Liver (tissue), 9 donors: ENCODE data around the gene LIM2. TPM values are rescaled to one million over a fixed set of nuclear protein-coding genes. Genes with fewer than 3 reads are reported as not detected.

ENCODE experiments used
- DNase-seq: peaks from one replicate; pipeline ENCODE4 v3.0.0-alpha.2; 2017; ENCODE audit warnings: low spot score
- H3K27ac ChIP-seq, 2 donors: one replicate each; pipeline ENCODE4 v1.7.0; 2013; ENCODE audit warnings: inconsistent platforms in 2 of 2, low read length in 2 of 2, control low read depth in 1 of 2, low read depth in 1 of 2, mild to moderate bottlenecking in 1 of 2
- H3K27me3 ChIP-seq, 4 donors: one replicate each; pipeline versions ENCODE4 v1.6.1 to v1.7.0; 2013; ENCODE audit warnings: low read length in 3 of 4, inconsistent platforms in 1 of 4, mild to moderate bottlenecking in 1 of 4, moderate library complexity in 1 of 4; ENCODE audit not compliant: control insufficient read depth in 4 of 4, insufficient read depth in 4 of 4
- H3K36me3 ChIP-seq, 4 donors: one replicate each; pipeline versions ENCODE4 v1.6.1 to v1.7.0; 2013; ENCODE audit warnings: low read length in 3 of 4, mild to moderate bottlenecking in 3 of 4, low read depth in 1 of 4, moderate library complexity in 1 of 4; ENCODE audit not compliant: control insufficient read depth in 4 of 4, insufficient read depth in 3 of 4
- H3K4me1 ChIP-seq, 4 donors: one replicate each; pipeline versions ENCODE4 v1.6.1 to v1.7.0; 2013; ENCODE audit warnings: low read length in 3 of 4, mild to moderate bottlenecking in 3 of 4, moderate library complexity in 1 of 4; ENCODE audit not compliant: control insufficient read depth in 4 of 4, insufficient read depth in 4 of 4
- H3K4me3 ChIP-seq, 3 donors: one replicate each; pipeline versions ENCODE4 v1.6.1 to v1.7.0; 2013; ENCODE audit warnings: low read length in 3 of 3, control low read depth in 1 of 3, low read depth in 1 of 3, mild to moderate bottlenecking in 1 of 3
- H3K9ac ChIP-seq, 2 donors: one replicate each; pipeline ENCODE4 v1.7.0; 2013; ENCODE audit warnings: low read length in 2 of 2, mild to moderate bottlenecking in 2 of 2, moderate library complexity in 2 of 2, control low read depth in 1 of 2, low read depth in 1 of 2
- H3K9me3 ChIP-seq, 4 donors: one replicate each; pipeline versions ENCODE4 v1.6.1 to v1.7.0; 2013; ENCODE audit warnings: low read length in 3 of 4; ENCODE audit not compliant: control insufficient read depth in 4 of 4
- EGR1 ChIP-seq, 2 donors: IDR thresholded peaks; 2 replicates each; pipeline ENCODE4 v1.6.1; 2016 to 2018; ENCODE audit warnings: antibody characterized with exemption in 2 of 2, low read depth in 2 of 2
- FOXA1 ChIP-seq: IDR thresholded peaks from 2 replicates; pipeline ENCODE4 v1.6.1; 2016; ENCODE audit warnings: antibody characterized with exemption
- FOXA2 ChIP-seq: IDR thresholded peaks from 2 replicates; pipeline ENCODE4 v1.6.1; 2016; ENCODE audit warnings: antibody characterized with exemption
- GABPA ChIP-seq, 2 donors: IDR thresholded peaks in 1 of 2; conservative IDR thresholded peaks in 1 of 2; 2 replicates each; pipeline ENCODE4 v1.6.1; 2016; ENCODE audit warnings: antibody characterized with exemption in 2 of 2, mild to moderate bottlenecking in 1 of 2, moderate library complexity in 1 of 2
- HNF4A ChIP-seq, 2 donors: conservative IDR thresholded peaks; 2 replicates each; pipeline ENCODE4 v1.6.1; 2016; ENCODE audit warnings: antibody characterized with exemption in 2 of 2, mild to moderate bottlenecking in 2 of 2
- HNF4G ChIP-seq: IDR thresholded peaks from 2 replicates; pipeline ENCODE4 v1.6.1; 2016; ENCODE audit warnings: antibody characterized with exemption
- JUND ChIP-seq, 2 donors: IDR thresholded peaks; 2 replicates each; pipeline ENCODE4 v1.6.1; 2016; ENCODE audit warnings: antibody characterized with exemption in 2 of 2
- NR2F2 ChIP-seq: IDR thresholded peaks from 2 replicates; pipeline ENCODE4 v1.6.1; 2016; ENCODE audit warnings: antibody characterized with exemption
- RAD21 ChIP-seq, 2 donors: IDR thresholded peaks; 2 replicates each; pipeline ENCODE4 v1.6.1; 2016; ENCODE audit warnings: antibody characterized with exemption in 2 of 2, mild to moderate bottlenecking in 2 of 2
- RXRA ChIP-seq, 2 donors: IDR thresholded peaks; 2 replicates each; pipeline ENCODE4 v1.6.1; 2017 to 2018; ENCODE audit warnings: antibody characterized with exemption in 2 of 2, mild to moderate bottlenecking in 1 of 2
- SP1 ChIP-seq: IDR thresholded peaks from 2 replicates; pipeline ENCODE4 v1.6.1; 2018; ENCODE audit warnings: antibody characterized with exemption, mild to moderate bottlenecking
- TAF1 ChIP-seq: conservative IDR thresholded peaks from 2 replicates; pipeline ENCODE4 v1.6.1; 2016; ENCODE audit warnings: antibody characterized with exemption, mild to moderate bottlenecking
- YY1 ChIP-seq: IDR thresholded peaks from 2 replicates; pipeline ENCODE4 v1.6.1; 2016; ENCODE audit warnings: antibody characterized with exemption, mild to moderate bottlenecking
- WGBS: extraction: QIAGEN DNeasy Blood & Tissue Kit; methylation state at CpG from one replicate; pipeline ENCODE4 v1.1.7; 2013; 5-methylcytosine and 5-hydroxymethylcytosine counted together
- polyA plus RNA-seq, 2 donors: library from polyadenylated mRNA; stranded (reverse) in 1 of 2; unstranded in 1 of 2; fragments of 200-250 nt in 1 of 2; fragments of >200 nt in 1 of 2; fragmentation: Nextera tagmentation in 1 of 2; extraction: Ambion mirVana in 1 of 2; gene quantifications; one replicate each; pipeline versions ENCODE4 v1.2.1 to v1.2.3, GENCODE V29; 2013 to 2015
- total RNA-seq, 2 donors: library from RNA; depleted of rRNA; stranded (reverse); fragments of >200 nt; gene quantifications; one replicate each; pipeline ENCODE4 v1.2.3, GENCODE V29; 2014
- TF ChIP-seq, protein P1 (sequence below): fragments of 150-350 bp; IDR thresholded peaks from 2 replicates; pipeline ENCODE4 v1.5.1; 2017; ENCODE audit warnings: improper control_type of control experiment, low read depth, low read length; ENCODE audit not compliant: missing input control
- TF ChIP-seq, protein P2 (sequence below): IDR thresholded peaks from 2 replicates; pipeline ENCODE4 v1.6.1; 2016; ENCODE audit warnings: antibody characterized with exemption
- TF ChIP-seq, protein P3 (sequence below): IDR thresholded peaks from 2 replicates; pipeline ENCODE4 v1.6.1; 2016; ENCODE audit warnings: antibody characterized with exemption
- TF ChIP-seq, protein P4 (sequence below): IDR thresholded peaks from 2 replicates; pipeline ENCODE4 v1.6.1; 2016; ENCODE audit warnings: antibody characterized with exemption
- TF ChIP-seq, protein P5 (sequence below): IDR thresholded peaks from 2 replicates; pipeline ENCODE4 v1.6.1; 2016; ENCODE audit warnings: antibody characterized with exemption, mild to moderate bottlenecking
- donor health status: healthy.
- donor health status: healthy.
- donor health status: healthy.
- donor health status: healthy.
- donor health status: healthy.

The LIM2 gene
- total and polyA plus RNA-seq, 4 donors = not detected

DNA sequence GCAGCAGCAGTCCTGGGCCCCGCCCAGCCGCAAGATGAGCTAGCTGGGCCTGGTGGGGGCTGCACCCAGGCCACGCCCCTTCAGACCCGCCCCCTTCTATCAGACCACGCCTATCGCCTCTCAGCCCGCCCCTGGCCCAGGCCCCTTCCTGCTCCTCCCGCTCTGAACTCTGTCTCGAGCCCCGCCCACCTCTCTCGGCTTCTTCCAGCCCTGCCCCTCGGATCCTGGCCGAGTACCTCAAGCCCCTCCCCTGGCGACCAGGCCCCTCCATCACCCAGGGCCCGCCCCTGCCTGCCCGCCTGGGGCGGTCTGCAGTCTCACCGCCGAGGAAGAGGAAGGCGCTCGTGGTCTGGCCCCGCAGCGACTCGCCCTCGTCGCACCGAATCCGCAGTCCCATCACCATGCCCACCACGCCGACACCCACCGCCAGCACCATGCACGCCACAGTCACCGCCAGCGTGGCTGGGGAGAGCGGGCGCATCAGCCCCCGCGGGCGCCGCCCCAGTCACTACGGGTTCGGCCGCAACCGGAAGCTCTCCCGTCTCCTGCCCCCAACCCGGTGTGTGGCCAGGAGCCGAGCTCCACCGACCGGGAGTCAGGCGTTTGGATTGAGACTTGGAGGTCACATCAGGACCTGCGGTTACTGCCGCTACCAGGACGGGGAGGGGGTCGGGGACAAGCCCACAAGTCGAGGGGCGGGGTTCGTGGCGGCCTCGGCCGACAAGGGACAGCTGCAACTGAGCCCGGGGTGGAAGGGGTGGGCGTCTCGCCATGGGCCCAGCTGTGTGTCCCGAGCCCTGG lies 20.0 kb downstream of the LIM2 start:
- Histone ChIP-seq H3K4me1 (peaks cover 0 to 39% (median 24%) of the 10 kb centered on the region in 4 donors), H3K27me3 (no peaks in the 10 kb centered on the region), H3K9me3 (no peaks in the 10 kb centered on the region), H3K9ac (peak overlapping the region; percentile 86 to 98), H3K27ac (peak overlapping the region; percentile 98 to 99), H3K4me3 (peak overlapping the region; percentile 71 to 82 (median 78)), H3K36me3 (no peaks in the 10 kb centered on the region)
- TF ChIP-seq, protein P1, sequence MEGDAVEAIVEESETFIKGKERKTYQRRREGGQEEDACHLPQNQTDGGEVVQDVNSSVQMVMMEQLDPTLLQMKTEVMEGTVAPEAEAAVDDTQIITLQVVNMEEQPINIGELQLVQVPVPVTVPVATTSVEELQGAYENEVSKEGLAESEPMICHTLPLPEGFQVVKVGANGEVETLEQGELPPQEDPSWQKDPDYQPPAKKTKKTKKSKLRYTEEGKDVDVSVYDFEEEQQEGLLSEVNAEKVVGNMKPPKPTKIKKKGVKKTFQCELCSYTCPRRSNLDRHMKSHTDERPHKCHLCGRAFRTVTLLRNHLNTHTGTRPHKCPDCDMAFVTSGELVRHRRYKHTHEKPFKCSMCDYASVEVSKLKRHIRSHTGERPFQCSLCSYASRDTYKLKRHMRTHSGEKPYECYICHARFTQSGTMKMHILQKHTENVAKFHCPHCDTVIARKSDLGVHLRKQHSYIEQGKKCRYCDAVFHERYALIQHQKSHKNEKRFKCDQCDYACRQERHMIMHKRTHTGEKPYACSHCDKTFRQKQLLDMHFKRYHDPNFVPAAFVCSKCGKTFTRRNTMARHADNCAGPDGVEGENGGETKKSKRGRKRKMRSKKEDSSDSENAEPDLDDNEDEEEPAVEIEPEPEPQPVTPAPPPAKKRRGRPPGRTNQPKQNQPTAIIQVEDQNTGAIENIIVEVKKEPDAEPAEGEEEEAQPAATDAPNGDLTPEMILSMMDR = peak; percentile 1
- TF ChIP-seq EGR1 (IDR thresholded peaks at IDR 0.05; ENCODE audit: low read depth in 2 of 2) (peak; percentile 33 to 40), TAF1 (peak; percentile 25), FOXA2 (no peak), SP1 (peak; percentile 91), HNF4A (conservative IDR thresholded peaks at IDR 0.05) (peak in 1 of 2 donors; percentile 42), RAD21 (IDR thresholded peaks at IDR 0.05) (peak; percentile 52 to 56), HNF4G (no peak), FOXA1 (no peak), GABPA (IDR thresholded peaks at IDR 0.05 in 1 of 2, conservative IDR thresholded peaks at IDR 0.05 in 1 of 2) (peak in 1 of 2 donors; percentile 57), YY1 (peak; percentile 59), RXRA (IDR thresholded peaks at IDR 0.05) (peak; percentile 37 to 63), JUND (IDR thresholded peaks at IDR 0.05) (peak in 1 of 2 donors; percentile 31), NR2F2 (peak; percentile 3)
- TF ChIP-seq, protein P2, sequence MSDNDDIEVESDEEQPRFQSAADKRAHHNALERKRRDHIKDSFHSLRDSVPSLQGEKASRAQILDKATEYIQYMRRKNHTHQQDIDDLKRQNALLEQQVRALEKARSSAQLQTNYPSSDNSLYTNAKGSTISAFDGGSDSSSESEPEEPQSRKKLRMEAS = peak; percentile 78
- TF ChIP-seq, protein P3, sequence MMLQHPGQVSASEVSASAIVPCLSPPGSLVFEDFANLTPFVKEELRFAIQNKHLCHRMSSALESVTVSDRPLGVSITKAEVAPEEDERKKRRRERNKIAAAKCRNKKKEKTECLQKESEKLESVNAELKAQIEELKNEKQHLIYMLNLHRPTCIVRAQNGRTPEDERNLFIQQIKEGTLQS = no peak
- TF ChIP-seq, protein P4, sequence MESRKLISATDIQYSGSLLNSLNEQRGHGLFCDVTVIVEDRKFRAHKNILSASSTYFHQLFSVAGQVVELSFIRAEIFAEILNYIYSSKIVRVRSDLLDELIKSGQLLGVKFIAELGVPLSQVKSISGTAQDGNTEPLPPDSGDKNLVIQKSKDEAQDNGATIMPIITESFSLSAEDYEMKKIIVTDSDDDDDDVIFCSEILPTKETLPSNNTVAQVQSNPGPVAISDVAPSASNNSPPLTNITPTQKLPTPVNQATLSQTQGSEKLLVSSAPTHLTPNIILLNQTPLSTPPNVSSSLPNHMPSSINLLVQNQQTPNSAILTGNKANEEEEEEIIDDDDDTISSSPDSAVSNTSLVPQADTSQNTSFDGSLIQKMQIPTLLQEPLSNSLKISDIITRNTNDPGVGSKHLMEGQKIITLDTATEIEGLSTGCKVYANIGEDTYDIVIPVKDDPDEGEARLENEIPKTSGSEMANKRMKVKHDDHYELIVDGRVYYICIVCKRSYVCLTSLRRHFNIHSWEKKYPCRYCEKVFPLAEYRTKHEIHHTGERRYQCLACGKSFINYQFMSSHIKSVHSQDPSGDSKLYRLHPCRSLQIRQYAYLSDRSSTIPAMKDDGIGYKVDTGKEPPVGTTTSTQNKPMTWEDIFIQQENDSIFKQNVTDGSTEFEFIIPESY = no peak
- TF ChIP-seq, protein P5, sequence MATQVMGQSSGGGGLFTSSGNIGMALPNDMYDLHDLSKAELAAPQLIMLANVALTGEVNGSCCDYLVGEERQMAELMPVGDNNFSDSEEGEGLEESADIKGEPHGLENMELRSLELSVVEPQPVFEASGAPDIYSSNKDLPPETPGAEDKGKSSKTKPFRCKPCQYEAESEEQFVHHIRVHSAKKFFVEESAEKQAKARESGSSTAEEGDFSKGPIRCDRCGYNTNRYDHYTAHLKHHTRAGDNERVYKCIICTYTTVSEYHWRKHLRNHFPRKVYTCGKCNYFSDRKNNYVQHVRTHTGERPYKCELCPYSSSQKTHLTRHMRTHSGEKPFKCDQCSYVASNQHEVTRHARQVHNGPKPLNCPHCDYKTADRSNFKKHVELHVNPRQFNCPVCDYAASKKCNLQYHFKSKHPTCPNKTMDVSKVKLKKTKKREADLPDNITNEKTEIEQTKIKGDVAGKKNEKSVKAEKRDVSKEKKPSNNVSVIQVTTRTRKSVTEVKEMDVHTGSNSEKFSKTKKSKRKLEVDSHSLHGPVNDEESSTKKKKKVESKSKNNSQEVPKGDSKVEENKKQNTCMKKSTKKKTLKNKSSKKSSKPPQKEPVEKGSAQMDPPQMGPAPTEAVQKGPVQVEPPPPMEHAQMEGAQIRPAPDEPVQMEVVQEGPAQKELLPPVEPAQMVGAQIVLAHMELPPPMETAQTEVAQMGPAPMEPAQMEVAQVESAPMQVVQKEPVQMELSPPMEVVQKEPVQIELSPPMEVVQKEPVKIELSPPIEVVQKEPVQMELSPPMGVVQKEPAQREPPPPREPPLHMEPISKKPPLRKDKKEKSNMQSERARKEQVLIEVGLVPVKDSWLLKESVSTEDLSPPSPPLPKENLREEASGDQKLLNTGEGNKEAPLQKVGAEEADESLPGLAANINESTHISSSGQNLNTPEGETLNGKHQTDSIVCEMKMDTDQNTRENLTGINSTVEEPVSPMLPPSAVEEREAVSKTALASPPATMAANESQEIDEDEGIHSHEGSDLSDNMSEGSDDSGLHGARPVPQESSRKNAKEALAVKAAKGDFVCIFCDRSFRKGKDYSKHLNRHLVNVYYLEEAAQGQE = peak; percentile 88
- peak; percentile 99 for DNase-seq
- WGBS = 3% methylated on average over 64 of the region's 64 CpGs
